Ecto neural progenitor cell (in vitro differentiated cells): ENCODE measurements around the gene TOMM70.

Experiments used
- DNase-seq: peaks from one replicate; pipeline ENCODE4 v3.0.0-alpha.2; 2018; ENCODE audit warnings: low spot score

Gene TOMM70

GRCh38 chr3:100411091-100411982 lies 10.4 kb upstream of the TOMM70 start:
- no peak for DNase-seq

GRCh38 chr3:100407977-100408532 lies 7.2 kb upstream of the TOMM70 start:
- no peak for DNase-seq

DNA sequence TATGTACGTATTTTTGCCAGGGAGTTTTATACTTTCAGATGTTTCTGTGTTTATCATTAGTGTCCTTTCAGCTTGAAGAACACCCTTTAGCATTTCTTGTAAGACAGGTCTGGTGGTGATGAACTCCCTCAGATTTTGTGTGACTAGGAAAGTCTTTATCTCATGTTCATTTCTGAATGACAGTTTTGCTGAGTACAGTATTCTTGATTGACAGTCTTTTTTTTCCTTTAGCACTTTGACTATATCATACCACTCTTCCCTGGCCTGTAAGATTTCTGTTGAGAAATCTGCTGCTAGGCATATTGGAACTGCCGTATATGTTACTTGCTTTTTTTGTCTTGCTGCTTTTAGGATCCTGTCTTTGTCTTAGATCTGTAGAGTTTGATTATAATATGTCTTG lies 6.3 kb upstream of the TOMM70 start:
- no peak for DNase-seq

GRCh38 chr3:100404250-100404548 lies 3.3 kb upstream of the TOMM70 start:
- no peak for DNase-seq

DNA sequence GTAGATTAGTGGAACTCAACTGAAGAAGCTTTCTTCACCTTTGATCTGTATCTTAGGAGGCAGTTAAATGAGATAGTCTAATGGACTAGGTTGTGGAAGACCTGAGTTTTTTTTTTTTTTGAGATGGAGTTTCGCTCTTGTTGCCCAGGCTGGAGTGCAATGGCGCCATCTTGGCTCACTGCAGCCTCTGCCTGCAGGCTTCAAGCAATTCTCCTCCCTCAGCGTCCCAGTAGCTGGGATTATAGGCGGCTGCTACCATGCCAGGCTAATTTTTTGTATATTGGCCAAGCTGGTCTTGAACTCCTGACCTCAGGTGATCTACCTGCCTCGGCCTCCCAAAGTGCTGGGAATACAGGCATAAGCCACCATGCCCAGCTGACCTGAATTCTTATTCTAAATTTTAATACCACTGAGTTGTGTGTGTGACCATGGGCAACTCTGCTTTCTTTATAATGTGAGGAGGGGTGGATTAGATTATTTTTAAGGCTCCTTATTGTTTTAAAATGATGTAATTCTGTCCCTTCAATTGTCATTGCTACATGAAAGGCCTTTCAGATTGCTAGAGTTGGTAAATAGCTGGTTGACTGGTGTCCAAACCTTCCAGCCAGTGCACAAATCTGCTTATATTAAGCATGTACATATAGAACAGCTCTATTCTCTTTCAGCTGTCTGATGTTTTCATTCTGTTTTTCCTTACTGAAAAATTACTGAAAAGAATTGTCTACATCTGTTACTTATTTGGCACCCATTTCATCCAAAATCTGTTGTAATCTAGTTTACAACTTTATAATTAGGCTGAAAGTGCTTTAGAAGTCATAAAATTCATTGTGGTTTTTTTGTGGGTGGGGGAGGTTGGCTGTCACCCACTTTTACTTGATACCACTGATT lies 2.7 kb upstream of the TOMM70 start:
- DNase-seq: peak; percentile 54

DNA sequence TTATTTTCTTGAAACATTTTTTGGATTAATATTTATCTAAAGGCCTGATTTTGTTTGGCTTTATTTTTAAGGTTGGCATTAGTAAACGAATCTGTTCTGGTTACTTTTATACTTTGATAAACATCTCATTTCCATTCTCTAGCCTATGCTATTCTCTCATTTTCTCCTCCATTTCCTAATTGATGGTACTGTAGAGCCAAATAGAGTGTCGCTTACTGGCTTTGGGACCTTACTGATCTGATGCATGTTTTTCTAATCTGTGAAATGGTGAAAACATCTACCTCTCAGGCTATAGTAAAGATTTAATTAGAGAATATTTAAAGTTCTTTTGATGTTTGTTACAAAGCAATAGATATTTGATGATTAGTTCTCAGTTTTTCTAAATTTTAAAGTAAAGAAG lies 2.0 kb upstream of the TOMM70 start:
- no peak for DNase-seq

GRCh38 chr3:100402256-100402655 lies 1.4 kb upstream of the TOMM70 start:
- no peak for DNase-seq

GRCh38 chr3:100401674-100402041 lies 769 bp upstream of the TOMM70 start:
- peak; percentile 72 for DNase-seq

DNA sequence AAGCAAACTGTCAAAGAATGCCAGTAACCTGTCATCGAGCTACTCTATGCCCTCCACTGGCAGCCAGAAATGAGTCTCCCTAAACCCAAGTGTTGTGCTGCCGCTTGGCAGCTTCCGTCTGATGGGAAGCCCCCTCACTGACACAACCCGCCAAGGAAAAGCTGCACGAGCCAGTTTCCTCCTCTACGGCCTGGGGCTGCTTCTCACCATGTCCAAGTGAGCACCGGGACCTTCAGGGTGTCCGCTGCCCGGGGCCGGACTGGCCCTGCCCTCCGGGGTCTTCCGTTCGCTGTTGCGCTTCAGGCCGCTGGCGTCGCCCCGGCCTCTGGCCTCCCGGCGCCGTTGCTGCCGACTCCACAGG lies 490 bp downstream of the TOMM70 start:
- DNase-seq: no peak

DNA sequence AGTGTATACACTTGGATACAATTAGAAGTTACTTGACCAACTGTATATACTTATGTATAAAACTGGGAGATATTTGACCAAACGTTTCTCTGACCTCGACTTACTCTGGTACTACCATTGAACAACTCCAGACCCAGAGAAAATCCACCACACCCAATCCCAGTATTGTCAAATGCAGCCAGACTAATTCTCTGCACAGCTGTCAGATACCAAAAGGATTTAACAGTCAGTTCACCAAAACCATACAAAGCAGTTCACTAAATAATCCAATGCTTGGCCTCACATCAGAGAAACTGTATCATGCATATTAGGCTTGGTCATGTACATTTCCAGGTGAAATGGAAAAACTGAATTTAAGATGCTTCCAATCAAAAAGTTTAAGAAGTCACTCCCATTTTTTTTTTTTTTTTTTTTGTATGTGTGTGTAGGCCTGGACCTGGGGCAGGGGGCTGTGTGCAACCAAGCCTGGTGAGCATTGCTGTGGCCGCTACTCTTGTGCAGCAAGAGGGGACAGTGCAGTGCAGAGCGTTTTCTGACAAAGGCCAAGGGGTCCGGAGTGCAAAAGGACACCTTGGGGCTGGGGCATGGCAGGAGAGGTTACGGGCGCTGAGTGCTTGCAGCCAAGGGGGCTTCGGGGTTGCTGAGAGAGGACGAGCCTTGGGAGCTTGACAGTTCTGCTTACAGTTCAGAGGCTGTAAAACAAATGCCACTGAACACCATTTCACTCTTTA lies 1.4 kb downstream of the TOMM70 start:
- no peak for DNase-seq

GRCh38 chr3:100396967-100397366 lies 3.9 kb downstream of the TOMM70 start:
- no peak for DNase-seq

DNA sequence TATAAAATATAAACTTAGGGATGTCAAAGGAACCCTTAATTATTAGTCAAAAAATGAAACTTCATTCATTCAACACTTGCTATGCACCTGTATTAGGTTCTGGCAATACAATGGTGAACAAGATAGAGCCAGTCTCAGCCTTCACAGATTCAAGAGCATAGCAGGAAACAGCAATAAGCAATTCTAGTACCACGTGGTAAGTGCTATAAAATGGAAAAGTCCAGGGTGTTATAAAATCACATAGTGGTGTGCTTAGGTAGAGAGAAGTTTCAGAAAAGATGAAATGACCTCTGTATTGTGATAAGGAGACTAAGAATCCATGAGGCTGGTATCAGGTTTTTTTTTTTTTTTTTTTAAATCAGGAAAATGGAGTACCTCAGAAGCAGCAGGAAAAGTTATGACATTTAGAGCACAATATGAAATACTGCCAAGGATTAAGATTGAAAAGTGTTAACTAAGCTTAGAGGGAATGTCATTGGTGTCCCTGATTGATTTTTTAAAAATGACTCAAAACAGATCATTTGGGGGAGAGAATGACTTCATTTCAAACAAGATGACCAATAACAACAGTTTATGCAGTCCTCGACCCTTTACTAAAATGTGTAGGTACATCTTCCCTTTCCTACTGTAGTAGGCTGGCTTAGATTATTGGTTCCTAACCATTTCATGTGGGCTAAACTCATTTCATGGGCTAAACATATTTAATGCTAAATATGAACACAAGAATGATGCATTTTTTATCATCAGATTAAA lies 5.0 kb downstream of the TOMM70 start:
- DNase-seq: no peak

- DNase-seq: no peak
Observed at GRCh38 chr3:100389025-100389424, 11.9 kb downstream of the TOMM70 start.

DNA sequence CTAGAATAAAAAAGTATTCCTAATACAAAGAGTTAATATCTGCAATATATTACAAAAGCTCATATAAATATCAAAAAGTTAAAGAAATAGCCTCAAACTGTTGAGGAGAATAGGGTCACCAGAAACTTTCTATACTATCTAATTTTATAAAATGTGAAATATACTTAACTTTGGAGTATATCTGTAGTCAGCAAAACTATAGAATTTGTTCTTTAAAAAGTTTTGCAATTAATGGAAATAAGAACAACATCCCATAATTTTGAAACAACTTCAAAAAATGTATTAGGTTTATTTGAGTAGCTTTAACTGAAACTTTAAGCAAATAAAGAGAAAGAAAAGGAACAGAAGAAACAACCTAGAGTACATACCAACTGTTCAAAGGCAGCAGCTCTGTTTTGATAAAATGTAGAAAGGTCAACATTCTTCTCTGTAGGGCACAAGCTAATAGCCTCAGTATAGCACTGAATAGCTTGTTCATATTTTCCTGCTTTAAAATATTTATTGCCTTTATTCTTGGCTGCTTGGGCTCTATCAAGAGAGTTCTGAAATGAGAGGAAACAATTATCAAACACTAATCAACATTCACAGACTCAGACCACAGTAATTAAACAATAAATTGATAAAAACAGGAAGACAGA lies 14.3 kb downstream of the TOMM70 start:
- no peak for DNase-seq

DNA sequence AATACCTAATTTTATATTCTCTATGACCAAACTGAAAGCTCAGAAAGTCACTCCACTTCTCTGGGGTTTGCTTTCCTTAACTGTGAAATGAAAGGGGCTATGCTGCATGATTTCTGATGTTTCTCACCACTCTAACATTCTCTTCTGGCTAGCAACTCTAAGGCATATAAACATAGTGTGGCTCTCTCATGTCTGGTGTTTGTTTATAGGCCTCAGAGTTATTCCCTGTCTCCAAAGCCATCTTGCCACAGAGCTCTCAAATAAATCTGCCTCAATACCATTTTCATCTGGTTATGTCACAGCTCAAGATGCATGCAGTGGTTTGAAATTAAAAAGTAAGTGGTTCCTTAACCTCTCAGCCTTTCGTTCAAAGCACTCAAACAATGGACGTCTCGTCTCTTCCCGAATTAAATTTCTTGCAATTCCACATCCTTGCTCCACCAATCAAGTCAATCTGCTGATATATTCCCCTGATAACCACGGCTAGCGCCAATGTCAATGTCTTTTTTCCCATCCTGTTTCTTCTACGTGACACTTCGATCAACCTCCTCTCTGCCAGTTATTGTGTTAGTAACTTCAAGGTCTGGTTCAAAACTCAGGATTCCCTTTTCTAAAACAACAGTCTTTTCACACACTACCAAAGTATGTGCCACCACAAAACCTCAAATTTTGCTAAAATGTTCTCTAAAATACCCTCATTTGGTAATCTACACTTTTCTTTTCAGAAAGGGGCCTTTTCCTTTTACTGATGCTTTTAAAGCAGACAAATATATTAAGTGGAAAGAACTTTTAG lies 16.0 kb downstream of the TOMM70 start:
- no peak for DNase-seq

- DNase-seq: no peak
Observed at GRCh38 chr3:100376301-100376700, 24.6 kb downstream of the TOMM70 start.

GRCh38 chr3:100374521-100374920 lies 26.4 kb downstream of the TOMM70 start:
- no peak for DNase-seq

DNA sequence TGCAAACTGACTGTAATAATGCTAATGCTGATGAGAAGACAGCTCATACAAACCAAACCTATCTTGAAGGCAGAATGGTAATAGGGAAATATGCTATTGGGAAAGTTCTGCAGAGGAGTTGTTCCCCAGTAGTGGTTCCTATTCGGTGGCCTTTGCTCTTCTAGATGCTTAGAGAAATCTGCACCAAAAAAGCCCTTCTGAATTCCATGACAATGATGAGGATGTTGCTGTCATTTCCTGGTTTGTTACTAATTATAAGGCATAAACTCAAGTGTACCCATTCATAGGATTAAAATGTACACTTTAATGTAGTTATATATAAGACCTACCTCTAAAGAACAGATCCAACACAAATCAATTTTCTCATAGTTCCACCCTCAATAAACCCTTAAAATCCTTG lies 30.1 kb downstream of the TOMM70 start:
- DNase-seq: no peak

GRCh38 chr3:100368441-100368840 lies 32.4 kb downstream of the TOMM70 start:
- no peak for DNase-seq

GRCh38 chr3:100366424-100366823 lies 34.5 kb downstream of the TOMM70 start:
- DNase-seq: no peak
